GM12801 (cell line): ENCODE results near the gene ASCC1.

ENCODE experiments used
- CTCF ChIP-seq: IDR thresholded peaks from one replicate; pipeline ENCODE4 v1.5.1; 2011; ENCODE audit warnings: control low read depth; ENCODE audit not compliant: insufficient read length; ENCODE audit errors: extremely low read depth

The ASCC1 gene

DNA sequence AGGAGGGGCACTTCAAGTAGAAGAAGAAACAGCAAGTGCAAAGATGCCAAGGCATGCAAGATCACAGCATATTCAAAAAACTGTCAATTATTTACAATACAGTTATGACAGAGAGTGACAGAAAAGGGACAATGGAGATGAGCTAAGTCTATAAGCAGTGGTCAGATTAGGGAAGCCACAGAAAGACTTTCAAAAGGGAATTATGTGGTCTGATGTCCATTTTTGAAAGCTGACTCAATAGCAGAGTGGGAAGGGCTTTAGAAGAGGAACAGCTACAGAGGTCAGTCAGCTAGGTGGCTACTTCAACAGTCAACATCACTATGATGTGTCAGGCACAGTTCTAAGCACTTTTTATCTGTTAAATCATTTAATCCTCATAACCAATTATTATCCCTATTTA, 82.6 kb downstream of the ASCC1 start:
- no peak for TF ChIP-seq CTCF

DNA sequence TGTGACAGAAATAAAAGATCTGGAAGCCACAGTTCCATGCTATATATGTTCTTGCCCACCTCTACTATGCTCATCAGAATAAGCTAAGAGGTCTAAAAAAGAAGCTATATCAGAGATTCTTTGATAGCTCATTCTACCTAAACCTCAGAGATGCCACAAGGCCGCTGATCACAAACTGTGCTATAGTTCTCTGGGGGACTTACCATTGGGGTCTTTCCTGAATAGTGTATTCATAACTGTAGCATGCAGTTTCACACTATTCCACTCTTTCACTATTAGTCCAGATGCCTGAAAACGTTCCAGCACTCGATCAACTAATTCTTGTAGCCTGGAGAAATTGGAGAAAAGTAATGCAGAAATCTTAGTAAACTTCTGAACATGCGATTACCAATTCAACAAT, 83.2 kb downstream of the ASCC1 start:
- TF ChIP-seq CTCF, result no peak

DNA sequence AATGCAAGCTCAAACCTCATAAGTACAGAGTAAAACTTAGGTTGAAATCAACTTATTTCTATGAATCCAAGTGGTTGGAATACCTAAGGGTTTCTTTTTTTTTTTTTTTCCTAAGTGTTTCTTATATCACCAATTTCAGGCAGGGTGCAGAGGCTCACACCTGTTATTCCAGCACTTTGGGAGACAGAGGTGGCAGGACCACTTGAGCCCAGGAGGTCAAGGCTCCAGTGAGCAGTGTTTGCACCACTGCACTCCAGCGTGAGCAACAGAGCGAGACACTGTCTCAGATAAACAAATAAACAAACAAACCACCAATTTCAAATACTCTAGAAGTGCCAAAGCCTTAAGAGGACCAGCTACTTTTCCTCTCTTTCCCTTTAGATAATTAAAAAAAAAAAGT, 88.5 kb downstream of the ASCC1 start:
- no peak for TF ChIP-seq CTCF

DNA sequence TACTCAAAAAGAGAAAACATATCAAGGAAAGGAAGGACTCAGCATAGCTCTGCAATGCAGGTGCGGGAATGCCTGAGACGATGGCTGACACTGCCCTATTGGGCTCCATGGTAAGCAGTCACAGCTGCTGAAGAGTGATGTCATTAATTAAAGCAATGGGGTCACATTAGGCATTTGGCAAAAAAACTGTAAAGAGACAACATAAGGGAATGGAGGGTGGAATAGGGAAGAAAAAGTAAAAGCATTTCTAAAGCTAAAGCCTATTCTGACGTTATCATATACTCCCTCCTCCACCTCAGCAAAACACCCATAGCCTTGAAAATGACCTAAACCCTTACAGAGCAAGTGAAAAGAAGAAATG, 89.2 kb downstream of the ASCC1 start:
- TF ChIP-seq CTCF, result no peak

GRCh38 chr10:72126184-72126871, 89.7 kb downstream of the ASCC1 start:
- no peak for TF ChIP-seq CTCF

GRCh38 chr10:72124989-72125388, 91.1 kb downstream of the ASCC1 start:
- TF ChIP-seq CTCF, result no peak

DNA sequence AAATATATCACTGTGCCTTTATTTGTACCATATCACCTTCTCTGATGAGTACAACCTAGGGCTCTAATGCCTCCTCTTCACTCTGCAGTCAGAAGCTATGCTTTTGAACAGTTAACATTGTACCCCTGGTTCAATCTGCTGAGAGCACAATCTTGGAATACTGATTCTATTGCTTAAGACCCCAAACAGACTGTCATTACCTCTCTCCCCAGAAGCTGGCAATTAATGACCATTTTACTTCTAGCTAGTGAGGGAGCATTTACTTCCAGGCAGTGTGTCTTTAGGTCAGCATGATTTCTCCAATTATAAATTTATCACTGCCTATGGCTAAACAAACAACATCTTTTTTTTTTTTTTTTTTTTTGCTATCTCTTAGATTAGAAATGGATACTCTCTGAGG, 91.7 kb downstream of the ASCC1 start:
- TF ChIP-seq CTCF, result no peak
